ENCODE data around the gene WEE2.

DNA sequence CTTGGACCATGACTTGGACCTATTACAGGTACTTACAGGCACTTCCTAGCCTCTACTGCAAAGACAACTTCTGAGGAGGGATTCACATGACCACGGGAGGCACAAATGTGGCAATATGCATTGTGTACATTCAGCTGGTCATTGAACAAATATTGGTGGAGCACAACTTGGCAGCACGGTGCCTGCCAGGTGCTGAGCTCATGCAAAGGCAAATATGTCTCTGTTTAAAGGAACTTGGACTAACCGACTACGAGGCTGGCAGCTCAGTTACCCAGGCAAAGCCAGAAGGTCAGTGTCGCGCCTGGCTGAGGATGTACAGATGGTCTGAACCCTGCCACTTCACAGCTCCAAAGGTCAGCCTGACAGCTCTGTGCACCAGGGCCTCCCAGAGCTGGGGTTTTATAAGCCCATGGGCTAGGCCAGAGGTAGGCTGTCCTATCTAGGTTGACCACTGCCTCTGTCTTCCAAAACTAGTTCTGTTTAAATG lies 12.3 kb upstream of the WEE2 start:
- peak in 2 of 3 donors; percentile 58 to 85 for TF ChIP-seq POLR2AphosphoS5 (IDR thresholded peaks at IDR 0.05)
- TF ChIP-seq, protein P1, sequence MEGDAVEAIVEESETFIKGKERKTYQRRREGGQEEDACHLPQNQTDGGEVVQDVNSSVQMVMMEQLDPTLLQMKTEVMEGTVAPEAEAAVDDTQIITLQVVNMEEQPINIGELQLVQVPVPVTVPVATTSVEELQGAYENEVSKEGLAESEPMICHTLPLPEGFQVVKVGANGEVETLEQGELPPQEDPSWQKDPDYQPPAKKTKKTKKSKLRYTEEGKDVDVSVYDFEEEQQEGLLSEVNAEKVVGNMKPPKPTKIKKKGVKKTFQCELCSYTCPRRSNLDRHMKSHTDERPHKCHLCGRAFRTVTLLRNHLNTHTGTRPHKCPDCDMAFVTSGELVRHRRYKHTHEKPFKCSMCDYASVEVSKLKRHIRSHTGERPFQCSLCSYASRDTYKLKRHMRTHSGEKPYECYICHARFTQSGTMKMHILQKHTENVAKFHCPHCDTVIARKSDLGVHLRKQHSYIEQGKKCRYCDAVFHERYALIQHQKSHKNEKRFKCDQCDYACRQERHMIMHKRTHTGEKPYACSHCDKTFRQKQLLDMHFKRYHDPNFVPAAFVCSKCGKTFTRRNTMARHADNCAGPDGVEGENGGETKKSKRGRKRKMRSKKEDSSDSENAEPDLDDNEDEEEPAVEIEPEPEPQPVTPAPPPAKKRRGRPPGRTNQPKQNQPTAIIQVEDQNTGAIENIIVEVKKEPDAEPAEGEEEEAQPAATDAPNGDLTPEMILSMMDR (IDR thresholded peaks at IDR 0.05), result no peak

Data from stomach (tissue), 4 donors.